Stimulated activated CD4-positive, alpha-beta T cell treated with anti-CD3 and anti-CD28 coated beads, Interleukin-2, amount 100 ng/mL, for 4 hours (primary cell): ENCODE measurements around the gene GOLGA6A.

Experiments
- DNase-seq: peaks from one replicate; pipeline ENCODE4 v3.0.0-alpha.2; 2020; ENCODE audit warnings: low read depth

Gene GOLGA6A

GRCh38 chr15:74036271-74037170 lies 45.8 kb downstream of the GOLGA6A start:
- DNase-seq: no peak

GRCh38 chr15:74035121-74036017 lies 47.0 kb downstream of the GOLGA6A start:
- no peak for DNase-seq

GRCh38 chr15:74034206-74034755 lies 48.1 kb downstream of the GOLGA6A start:
- no peak for DNase-seq

GRCh38 chr15:74032606-74033561 lies 49.5 kb downstream of the GOLGA6A start:
- DNase-seq: no peak

GRCh38 chr15:74032046-74032445 lies 50.3 kb downstream of the GOLGA6A start:
- no peak for DNase-seq

- no peak for DNase-seq
Observed at GRCh38 chr15:74028646-74029045, 53.7 kb downstream of the GOLGA6A start.

- DNase-seq: no peak
Observed at GRCh38 chr15:74027688-74028087, 54.7 kb downstream of the GOLGA6A start.

- no peak for DNase-seq
Observed at GRCh38 chr15:74025436-74025835, 56.9 kb downstream of the GOLGA6A start.

- DNase-seq: no peak
Observed at GRCh38 chr15:74024687-74025086, 57.7 kb downstream of the GOLGA6A start.

- DNase-seq: no peak
Observed at GRCh38 chr15:74022706-74023470, 59.5 kb downstream of the GOLGA6A start.
